GDM1 (cell line): Measurements from ENCODE around the gene FANCL.
A peak's percentile ranks its signal among the peaks of the same experiment; 100 is the strongest.
"Not testable (repeated sequence)": the region's sequence is repeated elsewhere in the genome, so short reads cannot be mapped to it uniquely, and the experiment has no call there.

Source experiments
- DNase-seq: peaks from one replicate; lab custom pipeline; 2025; lab: John Stamatoyannopoulos, UW

FANCL gene

GRCh38 chr2:58240670-58241545 is at the start of gene FANCL:
Gene FANCL (minus strand): TSS chr2:58241325. CDS start chr2:58241313, 12 bp downstream.
- DNase-seq = peak; percentile 76

GRCh38 chr2:58289029-58289428 is 47.9 kb upstream of the FANCL start:
- no peak for DNase-seq

- no peak for DNase-seq
Observed at GRCh38 chr2:58283931-58284330, 42.8 kb upstream of the FANCL start.

DNA sequence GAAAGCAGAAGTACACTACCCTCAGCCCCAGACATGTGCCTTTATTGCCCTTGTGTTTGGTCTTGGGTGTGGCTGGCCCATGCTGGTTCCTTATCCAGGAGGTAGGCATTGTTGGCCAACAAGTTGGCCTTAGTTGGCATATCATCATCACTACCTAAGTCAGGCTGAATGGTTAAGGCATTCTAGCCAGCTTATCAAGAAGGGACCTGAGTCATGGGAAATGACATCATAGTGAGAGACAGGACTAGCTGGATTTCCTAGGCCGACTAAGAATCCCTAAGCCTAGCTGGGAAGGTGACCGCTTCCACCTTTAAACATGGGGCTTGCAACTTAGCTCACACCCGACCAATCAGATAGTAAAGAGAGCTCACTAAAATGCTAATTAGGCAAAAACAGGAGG is 34.0 kb upstream of the FANCL start:
- DNase-seq = not testable (repeated sequence)

DNA sequence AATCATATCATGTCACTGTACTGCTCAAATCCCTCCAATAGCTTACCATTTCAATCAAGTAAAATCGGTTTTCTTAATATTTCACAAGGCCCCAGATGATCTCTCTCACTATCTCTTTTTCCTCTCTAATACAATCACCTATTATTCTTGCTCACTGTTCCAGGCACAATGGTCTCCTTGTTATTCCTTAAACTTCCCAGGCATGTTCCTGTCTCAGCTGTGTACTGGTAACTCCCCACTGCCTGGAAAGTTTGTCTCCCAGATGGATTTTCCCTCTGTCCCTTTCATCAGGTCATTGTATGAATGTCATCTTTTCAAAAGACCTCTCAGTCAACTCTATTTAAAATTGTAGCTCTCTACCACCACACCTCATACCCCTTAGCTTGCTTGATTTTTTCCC is 30.7 kb upstream of the FANCL start:
- no peak for DNase-seq

- no peak for DNase-seq
Observed at GRCh38 chr2:58268685-58269084, 27.6 kb upstream of the FANCL start.

DNA sequence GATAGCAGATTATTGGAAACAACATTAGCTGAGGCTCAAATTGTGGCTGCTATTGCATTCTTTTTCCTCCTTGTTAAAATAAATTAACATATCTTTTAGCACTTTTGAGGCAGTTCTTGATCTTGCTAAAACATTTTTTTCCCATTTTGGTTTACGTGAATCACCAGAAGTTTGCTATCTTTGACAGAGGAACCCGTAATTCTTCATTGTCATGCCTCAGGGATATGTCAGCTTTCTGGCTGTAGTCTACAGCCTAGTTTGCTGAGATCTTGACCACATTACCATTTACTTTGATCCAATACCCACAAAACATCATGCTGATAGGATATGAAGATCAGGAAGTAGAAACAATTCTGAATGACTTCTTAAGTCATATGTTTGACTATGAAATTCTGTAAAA is 25.1 kb upstream of the FANCL start:
- DNase-seq = no peak

DNA sequence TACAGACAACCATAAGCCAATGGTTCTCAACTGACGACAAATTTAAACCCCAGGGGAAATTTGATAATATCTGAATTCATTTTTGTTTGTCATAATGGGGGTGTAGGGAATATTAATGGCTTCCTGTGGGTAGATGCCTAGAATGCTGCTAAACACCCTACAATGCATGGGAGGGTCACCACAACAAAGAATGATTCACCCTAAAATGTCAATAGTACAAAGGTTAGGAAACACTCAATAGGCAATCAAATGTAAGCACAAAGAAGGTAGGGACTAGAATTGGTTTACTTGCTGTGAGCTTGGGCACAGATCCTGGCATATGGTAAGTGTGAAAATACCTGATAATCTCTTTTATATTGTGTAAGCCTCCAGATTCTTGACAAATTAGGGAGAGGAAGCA is 20.1 kb upstream of the FANCL start:
- no peak for DNase-seq

DNA sequence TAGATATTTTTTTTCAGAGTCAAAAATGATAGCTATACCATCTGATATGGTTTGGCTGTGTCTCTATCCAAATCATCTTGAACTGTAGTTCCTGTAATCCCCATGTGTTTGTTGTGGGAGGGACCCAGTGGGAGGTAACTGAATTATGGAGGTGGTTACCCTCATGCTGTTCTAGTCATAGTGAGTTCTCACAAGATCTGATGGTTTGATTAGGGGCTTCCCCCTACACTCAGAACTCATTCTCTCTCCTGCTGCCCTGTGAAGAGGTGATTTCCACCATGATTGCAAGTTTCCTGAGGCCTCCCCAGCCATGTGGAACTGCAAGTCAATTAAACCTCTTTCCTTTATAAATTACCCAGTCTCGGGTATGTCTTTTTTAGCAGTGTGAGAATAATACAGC is 17.3 kb upstream of the FANCL start:
- DNase-seq = not testable (repeated sequence)

DNA sequence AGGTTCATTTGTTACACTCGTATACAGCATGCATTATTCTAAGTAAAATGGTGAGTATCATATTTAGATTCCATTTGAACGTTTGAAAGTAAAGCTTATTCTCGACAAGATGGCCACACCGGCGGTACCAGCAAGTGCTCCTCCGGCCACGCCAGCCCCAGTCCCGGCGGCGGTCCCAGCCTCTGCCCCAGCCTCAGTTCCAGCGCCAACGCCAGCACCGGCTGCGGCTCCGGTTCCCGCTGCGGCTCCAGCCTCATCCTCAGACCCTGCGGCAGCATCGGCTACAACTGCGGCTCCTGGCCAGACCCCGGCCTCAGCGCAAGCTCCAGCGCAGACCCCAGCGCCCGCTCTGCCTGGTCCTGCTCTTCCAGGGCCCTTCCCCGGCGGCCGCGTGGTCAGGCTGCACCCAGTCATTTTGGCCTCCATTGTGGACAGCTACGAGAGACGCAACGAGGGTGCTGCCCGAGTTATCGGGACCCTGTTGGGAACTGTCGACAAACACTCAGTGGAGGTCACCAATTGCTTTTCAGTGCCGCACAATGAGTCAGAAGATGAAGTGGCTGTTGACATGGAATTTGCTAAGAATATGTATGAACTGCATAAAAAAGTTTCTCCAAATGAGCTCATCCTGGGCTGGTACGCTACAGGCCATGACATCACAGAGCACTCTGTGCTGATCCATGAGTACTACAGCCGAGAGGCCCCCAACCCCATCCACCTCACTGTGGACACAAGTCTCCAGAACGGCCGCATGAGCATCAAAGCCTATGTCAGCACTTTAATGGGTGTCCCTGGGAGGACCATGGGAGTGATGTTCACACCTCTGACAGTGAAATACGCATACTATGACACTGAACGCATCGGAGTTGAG is 10.4 kb upstream of the FANCL start:
- DNase-seq = not testable (repeated sequence)

GRCh38 chr2:58241546-58241864 is 380 bp upstream of the FANCL start:
- no peak for DNase-seq

- no peak for DNase-seq
Observed at GRCh38 chr2:58239243-58239925, 1.7 kb downstream of the FANCL start.

GRCh38 chr2:58237741-58238140 is 3.4 kb downstream of the FANCL start:
- DNase-seq = no peak

- DNase-seq = no peak
Observed at GRCh38 chr2:58235984-58236383, 5.1 kb downstream of the FANCL start.

DNA sequence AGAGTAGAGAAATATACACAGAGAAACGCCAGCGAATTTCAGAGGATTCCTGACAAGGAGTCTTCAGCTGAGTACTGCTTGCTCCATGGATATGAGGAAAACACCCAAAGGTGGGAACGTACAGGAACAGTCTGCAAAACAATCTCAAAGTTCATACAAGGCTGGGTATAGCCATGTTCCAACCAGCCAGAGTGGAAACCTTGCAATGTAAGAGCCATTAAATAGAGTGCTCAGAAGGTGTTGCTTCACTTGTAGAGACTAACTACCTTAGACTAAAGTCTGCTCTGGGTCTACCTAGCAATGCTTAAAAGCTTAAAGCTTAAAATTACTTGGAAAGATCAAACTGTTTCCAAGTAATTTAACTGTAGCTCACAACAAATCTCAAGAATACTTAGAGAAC is 6.0 kb downstream of the FANCL start:
- DNase-seq = no peak

- no peak for DNase-seq
Observed at GRCh38 chr2:58228299-58228698, 12.8 kb downstream of the FANCL start.

- DNase-seq = no peak
Observed at GRCh38 chr2:58227171-58227917, 13.8 kb downstream of the FANCL start.

GRCh38 chr2:58221909-58222308 is 19.2 kb downstream of the FANCL start:
- DNase-seq = no peak

GRCh38 chr2:58215429-58215828 is 25.7 kb downstream of the FANCL start:
- no peak for DNase-seq

GRCh38 chr2:58210951-58211568 is 30.1 kb downstream of the FANCL start:
- DNase-seq = not testable (repeated sequence)

GRCh38 chr2:58207189-58207588 is 33.9 kb downstream of the FANCL start:
- no peak for DNase-seq
